ENCODE measurements around the gene GRK5.

GRK5 gene

DNA sequence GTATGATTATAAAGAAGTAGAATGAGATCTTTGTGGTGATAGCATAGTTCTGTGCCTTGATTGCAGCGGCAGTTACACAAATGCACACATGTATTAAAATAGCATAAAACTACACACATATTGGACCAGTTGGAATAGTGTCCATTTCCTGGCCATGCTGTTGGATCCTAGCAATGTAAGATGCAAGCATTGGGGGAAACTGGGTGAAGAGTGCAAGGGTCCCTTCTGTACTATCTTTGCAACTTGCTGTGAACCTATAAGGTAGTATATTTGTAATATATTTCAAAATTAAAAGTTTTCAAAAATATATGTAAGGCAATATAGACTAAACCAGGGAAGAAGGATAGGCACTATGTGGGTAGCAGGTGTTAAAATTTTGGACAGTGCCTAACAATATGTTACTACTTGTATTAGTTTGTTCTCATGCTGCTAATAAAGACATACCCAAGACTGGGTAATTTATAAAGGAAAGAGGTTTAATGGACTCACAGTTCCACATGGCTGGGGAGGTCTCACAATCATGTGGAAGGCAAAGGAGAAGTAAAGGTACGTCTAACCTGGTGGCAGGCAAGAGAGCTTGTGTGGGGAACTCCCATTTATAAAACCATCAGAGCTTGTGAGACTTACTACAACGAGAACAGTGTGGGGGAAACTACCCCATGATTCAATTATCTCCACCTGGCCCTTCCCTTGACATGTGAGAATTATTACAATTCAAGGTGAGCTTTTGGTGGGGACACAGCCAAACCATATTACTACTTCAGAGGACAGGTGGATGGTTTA, 263.7 kb downstream of the GRK5 start:
- Mint-ChIP-seq H3K36me3 (ENCODE audit: low read depth) (no peaks in the 10 kb centered on the region), H3K27me3 (ENCODE audit: low read depth) (peaks cover 15% of the 10 kb centered on the region), H3K27ac (no peak overlapping the region), H3K9me3 (peaks cover 3% of the 10 kb centered on the region), H3K4me3 (no peak overlapping the region), H3K4me1 (ENCODE audit: low read depth) (peaks cover 10% of the 10 kb centered on the region)

DNA sequence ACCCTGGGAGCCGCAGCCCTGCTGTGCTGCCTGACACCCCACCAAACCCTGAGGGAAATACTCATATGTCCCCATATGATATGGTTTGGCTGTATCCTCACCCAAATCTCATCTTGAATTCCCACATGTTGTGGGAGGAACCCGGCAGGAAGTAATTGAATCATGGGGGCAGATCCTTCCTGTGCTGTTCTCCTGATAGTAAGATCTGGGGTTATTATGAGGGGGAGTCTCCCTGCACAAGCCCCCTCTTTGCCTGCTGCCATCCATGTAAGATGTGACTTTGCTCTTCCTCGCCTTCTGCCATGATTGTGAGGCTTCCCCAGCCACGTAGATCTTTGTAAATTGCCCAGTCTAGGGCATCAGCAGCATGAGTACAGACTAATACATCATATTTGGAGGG, 266.4 kb downstream of the GRK5 start:
- no peak overlapping the region for H3K4me3 Mint-ChIP-seq
- H3K27me3 Mint-ChIP-seq (ENCODE audit: low read depth): peaks cover 15% of the 10 kb centered on the region
- H3K36me3 Mint-ChIP-seq (ENCODE audit: low read depth): no peaks in the 10 kb centered on the region
- H3K27ac Mint-ChIP-seq: no peak overlapping the region
- H3K9me3 Mint-ChIP-seq: peaks cover 3% of the 10 kb centered on the region
- peaks cover 20% of the 10 kb centered on the region for H3K4me1 Mint-ChIP-seq (ENCODE audit: low read depth)

DNA sequence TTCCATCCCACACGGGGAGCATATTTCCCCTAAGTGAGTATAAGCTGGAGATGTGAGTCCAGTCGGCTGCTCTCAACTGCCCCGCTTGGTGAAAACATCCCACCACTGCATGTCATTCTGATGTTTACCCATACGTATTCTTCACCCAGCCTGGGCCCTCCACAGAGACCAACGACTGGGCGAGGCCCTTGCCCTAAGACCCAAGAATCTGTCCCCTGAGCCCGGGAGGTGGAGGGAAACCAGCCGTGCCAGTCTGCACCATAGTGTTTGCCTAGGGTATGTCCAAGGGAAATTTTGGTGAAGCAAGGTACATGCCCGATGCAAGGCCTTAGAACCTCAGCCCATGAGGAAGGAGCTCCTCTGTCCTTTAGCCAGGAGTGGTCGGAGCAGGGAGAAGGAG, 267.2 kb downstream of the GRK5 start:
- no peak overlapping the region for H3K27ac Mint-ChIP-seq
- H3K27me3 Mint-ChIP-seq (ENCODE audit: low read depth): peaks cover 15% of the 10 kb centered on the region
- peaks cover 3% of the 10 kb centered on the region for H3K9me3 Mint-ChIP-seq
- no peaks in the 10 kb centered on the region for H3K36me3 Mint-ChIP-seq (ENCODE audit: low read depth)
- peaks cover 28% of the 10 kb centered on the region for H3K4me1 Mint-ChIP-seq (ENCODE audit: low read depth)
- H3K4me3 Mint-ChIP-seq: no peak overlapping the region

DNA sequence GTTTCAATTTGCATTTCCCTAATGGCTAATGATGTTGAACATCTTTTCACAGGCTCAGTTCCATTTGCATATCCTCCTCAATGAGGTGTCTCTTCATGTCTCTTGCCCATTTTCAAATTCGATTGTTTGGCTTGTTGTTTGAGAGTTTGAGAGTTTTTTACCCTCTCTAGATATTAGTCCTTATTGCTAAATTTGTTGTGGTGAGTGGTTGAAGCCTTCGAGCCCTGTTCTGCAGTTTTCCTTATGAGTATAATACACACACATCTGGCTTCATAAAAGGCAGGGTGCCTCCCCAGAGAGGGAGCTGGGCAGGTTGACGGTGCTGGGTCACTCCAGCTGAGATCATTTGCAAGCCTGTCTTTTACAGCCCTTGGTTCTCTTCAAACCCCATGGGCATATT, 270.1 kb downstream of the GRK5 start:
- H3K27me3 Mint-ChIP-seq (ENCODE audit: low read depth): no peaks in the 10 kb centered on the region
- peak overlapping the region; percentile 72 for H3K4me3 Mint-ChIP-seq
- peaks cover 30% of the 10 kb centered on the region for H3K4me1 Mint-ChIP-seq (ENCODE audit: low read depth)
- H3K27ac Mint-ChIP-seq: peak overlapping the region; percentile 82
- H3K9me3 Mint-ChIP-seq: peaks cover 3% of the 10 kb centered on the region
- no peaks in the 10 kb centered on the region for H3K36me3 Mint-ChIP-seq (ENCODE audit: low read depth)

DNA sequence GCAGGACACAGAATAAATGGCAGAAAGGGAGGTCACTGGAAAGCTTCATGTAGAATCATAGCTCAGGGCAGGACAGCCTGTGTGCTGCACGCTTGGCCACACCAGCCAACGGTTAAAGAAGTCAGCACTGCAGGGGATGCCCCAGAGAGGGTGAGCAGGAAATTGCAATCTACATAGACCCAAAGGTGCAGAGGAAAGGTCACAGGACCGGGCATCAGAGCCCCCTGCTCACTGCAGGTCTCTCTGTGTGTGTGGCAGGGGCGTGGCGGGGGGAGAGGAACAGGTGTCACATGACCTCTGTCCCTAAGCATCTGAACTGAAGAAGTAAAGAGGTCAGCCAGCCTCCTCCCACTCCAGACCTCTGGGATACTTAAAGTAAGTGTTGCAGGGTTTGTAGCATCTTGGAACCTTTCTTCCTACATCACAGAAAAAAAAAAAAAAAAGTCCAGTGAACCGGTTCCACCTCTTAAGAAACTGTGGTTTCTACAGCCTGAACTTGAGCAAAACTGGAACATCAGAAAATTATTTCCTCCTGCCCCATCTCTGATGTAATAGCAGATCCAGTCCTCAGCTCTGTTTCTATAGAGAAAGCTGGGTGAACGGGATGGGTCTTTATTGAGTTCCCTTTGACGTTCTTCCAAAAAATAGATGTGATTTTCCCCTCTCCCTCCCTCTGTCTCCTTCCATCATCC, 270.9 kb downstream of the GRK5 start:
- H3K4me1 Mint-ChIP-seq (ENCODE audit: low read depth): peaks cover 32% of the 10 kb centered on the region

DNA sequence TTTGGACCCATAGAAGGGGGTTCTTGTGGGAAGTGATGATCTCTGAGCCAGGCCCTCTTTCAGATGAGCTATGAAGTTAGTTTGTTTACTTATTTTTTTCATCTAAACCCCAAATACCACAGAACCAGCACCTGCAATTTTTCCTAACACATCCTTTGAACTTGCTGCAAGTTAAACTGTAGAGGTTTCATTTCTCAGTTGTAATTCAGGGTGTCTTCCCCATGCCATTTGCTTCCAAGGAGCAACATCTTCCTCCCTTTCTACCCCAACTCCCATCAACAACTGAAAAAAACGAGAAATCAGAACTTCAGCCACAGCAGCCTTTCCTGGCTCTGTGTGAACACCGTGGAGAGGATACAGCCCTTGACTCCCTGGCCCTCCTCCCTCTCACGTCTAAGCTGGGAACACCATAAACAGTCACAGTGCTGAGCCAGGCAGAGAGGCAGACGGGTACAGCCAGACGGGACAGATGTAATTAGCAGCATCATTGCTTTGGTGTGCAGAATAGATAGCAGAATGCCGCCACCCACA, 271.5 kb downstream of the GRK5 start:
- Mint-ChIP-seq H3K27me3 (ENCODE audit: low read depth) (no peaks in the 10 kb centered on the region), H3K4me3 (peak overlapping the region; percentile 72), H3K36me3 (ENCODE audit: low read depth) (peaks cover 2% of the 10 kb centered on the region), H3K4me1 (ENCODE audit: low read depth) (peaks cover 32% of the 10 kb centered on the region), H3K27ac (peak overlapping the region; percentile 82), H3K9me3 (peaks cover 2% of the 10 kb centered on the region)

More for the DNA sequence above, 270.9 kb downstream of the GRK5 start:
- Mint-ChIP-seq H3K4me3 (peak overlapping the region; percentile 72), H3K27ac (peak overlapping the region; percentile 82), H3K9me3 (peaks cover 3% of the 10 kb centered on the region), H3K27me3 (ENCODE audit: low read depth) (no peaks in the 10 kb centered on the region), H3K36me3 (ENCODE audit: low read depth) (peaks cover 2% of the 10 kb centered on the region)

DNA sequence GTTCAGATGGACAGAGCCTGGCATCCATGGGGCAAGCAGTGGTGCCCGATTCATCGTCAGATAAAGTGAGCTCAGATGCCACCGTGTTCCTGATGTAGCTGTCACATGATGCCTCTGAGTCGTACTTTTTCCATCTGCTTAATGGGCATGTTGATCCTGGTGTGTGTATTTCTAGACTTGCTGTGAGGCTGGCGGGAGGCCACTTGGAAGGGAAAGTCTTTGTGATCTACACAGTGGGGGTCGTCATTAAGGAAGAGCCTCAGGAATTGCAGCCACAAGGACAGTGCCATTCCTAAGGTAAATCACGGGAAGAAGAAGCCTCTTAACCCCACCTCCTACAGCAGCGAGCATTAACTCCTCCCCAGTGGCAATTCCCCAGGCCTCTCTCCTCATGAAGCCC, 272.2 kb downstream of the GRK5 start:
- Mint-ChIP-seq H3K4me3 (no peak overlapping the region), H3K4me1 (ENCODE audit: low read depth) (peaks cover 32% of the 10 kb centered on the region), H3K27me3 (ENCODE audit: low read depth) (no peaks in the 10 kb centered on the region), H3K27ac (peak overlapping the region; percentile 82), H3K9me3 (no peaks in the 10 kb centered on the region), H3K36me3 (ENCODE audit: low read depth) (peaks cover 2% of the 10 kb centered on the region)

DNA sequence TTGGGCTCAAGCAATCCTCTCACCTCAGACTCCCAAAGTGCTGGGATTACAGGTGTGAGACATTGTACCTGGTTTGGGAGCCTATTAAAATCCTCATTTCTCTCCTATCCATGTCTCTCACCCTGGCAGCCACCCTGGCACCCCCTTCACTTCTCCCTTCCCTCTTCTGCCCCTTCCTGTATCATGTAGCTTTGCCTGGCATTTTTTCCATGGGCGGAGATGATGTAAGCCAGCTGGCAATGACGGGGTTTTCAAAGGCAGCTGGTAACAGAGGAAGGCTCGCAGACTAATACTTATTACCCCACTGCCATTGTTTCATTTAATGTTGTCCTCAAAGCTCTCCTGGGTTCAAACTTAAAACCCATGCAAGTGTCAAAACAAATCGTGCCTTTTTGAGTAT, 273.3 kb downstream of the GRK5 start:
- Mint-ChIP-seq H3K27me3 (ENCODE audit: low read depth) (no peaks in the 10 kb centered on the region), H3K9me3 (no peaks in the 10 kb centered on the region), H3K4me1 (ENCODE audit: low read depth) (peaks cover 35% of the 10 kb centered on the region), H3K27ac (no peak overlapping the region), H3K4me3 (no peak overlapping the region), H3K36me3 (ENCODE audit: low read depth) (peaks cover 2% of the 10 kb centered on the region)

DNA sequence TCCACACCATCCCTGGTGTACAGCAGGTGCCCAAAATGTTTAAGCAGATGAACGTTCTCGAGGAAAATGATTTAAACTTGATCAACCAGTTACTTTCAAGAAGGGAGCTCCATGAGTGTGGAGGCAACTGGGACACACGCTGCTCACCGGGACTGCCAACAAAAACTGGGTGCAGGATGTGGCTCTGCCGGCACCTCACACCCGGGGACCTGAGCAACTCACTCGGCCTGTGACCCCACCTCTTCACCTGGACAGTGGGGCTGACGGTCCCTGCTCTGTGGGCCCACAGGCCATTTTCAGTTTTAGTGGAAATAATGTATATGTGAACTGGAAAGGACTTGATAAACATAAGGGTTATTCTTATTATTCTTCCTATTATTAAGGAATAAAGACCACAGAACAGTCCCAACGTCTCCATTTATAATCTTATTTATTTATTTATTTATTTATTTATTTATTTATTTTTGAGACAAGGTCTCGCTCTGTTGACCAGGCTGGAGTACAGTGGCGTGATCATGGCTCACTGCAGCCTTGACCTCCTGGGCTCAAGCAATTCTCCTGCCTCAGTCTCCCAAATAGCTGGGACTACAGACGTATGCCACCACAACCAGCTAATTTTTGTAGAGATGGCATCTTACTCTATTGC, 274.5 kb downstream of the GRK5 start:
- Mint-ChIP-seq H3K36me3 (ENCODE audit: low read depth) (peaks cover 2% of the 10 kb centered on the region), H3K9me3 (no peaks in the 10 kb centered on the region), H3K27ac (no peak overlapping the region), H3K4me1 (ENCODE audit: low read depth) (peaks cover 33% of the 10 kb centered on the region), H3K4me3 (no peak overlapping the region), H3K27me3 (ENCODE audit: low read depth) (no peaks in the 10 kb centered on the region)

DNA sequence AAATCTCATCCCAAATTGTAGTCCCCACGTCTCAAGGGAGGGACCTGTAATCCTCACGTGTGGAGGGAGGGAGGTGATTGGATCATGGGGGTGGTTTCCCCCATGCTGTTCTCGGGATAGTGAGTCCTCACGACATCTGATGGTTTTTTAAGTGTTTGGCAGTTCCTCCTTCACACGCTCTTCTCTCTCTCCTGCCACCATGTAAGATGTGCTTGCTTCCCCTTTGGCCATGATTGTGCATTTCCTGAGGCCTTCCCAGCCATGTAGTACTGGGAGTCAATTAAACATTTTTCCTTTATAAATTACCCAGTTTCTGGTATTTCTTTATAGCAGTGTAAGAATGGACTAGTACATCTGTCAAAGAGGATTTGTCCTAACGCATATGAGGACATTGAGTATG, 275.6 kb downstream of the GRK5 start:
- no peak overlapping the region for H3K27ac Mint-ChIP-seq
- peaks cover 2% of the 10 kb centered on the region for H3K36me3 Mint-ChIP-seq (ENCODE audit: low read depth)
- no peaks in the 10 kb centered on the region for H3K9me3 Mint-ChIP-seq
- H3K4me1 Mint-ChIP-seq (ENCODE audit: low read depth): peaks cover 31% of the 10 kb centered on the region
- H3K27me3 Mint-ChIP-seq (ENCODE audit: low read depth): no peaks in the 10 kb centered on the region
- no peak overlapping the region for H3K4me3 Mint-ChIP-seq

DNA sequence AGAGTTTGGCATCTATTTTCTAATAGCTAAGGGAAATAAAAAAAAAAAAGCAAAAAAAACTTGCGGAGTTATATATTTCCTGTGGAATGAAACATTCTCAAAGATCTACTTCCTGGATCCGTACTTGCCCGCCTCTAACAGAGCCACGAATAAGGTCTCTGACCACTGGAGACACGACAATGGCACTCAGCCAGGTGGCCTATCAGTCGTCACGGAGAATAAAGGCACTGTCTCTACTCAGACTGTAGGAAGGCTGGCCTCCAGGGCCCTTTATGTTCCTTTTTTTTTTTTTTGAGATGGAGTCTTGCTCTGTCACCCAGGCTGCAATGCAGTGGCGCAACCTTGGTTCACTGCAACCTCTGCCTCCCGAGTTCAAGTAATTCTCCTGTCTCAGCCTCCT, 276.5 kb downstream of the GRK5 start:
- Mint-ChIP-seq H3K9me3 (no peaks in the 10 kb centered on the region), H3K27ac (no peak overlapping the region), H3K36me3 (ENCODE audit: low read depth) (peaks cover 2% of the 10 kb centered on the region), H3K4me3 (no peak overlapping the region), H3K4me1 (ENCODE audit: low read depth) (peaks cover 25% of the 10 kb centered on the region), H3K27me3 (ENCODE audit: low read depth) (no peaks in the 10 kb centered on the region)

DNA sequence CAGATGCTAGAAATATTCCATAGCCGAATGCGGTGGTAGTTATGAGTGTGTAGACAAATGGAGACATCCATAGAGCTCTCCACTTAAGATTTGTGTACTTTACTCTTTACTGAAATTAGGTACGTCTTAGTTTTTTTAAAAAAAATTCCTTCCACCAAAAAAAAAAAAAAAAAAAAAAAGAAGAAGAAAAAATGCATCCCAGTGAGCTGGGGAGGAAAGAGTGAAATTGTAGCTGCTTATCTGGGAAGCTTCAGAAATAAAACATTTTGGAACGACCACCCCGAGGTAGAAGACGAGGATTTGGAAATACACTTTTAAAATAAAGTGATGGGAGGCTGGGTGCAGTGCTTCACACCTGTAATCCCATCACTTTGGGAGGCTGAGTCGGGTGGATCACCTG, 281.3 kb downstream of the GRK5 start:
- Mint-ChIP-seq H3K4me3 (peak overlapping the region; percentile 28), H3K36me3 (ENCODE audit: low read depth) (no peaks in the 10 kb centered on the region), H3K27me3 (ENCODE audit: low read depth) (no peaks in the 10 kb centered on the region), H3K9me3 (no peaks in the 10 kb centered on the region), H3K27ac (peak overlapping the region; percentile 79), H3K4me1 (ENCODE audit: low read depth) (peaks cover 36% of the 10 kb centered on the region)

DNA sequence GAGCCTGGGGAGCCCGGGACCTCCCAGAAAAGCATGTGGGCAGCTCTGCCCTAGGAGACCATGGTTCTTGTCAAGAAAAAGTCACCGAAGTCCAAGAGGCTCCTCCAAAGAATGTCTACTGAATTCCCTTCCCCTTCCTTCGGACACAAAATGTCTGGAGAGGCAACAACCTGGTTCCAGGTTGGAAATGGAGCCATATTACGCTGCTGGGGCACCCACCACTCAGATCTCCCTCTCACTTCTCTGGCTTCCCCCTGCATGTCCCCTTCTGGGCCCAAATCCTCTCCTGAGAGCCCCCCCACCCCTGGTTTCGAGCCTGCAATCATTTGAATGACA, 282.6 kb downstream of the GRK5 start:
- Mint-ChIP-seq H3K4me1 (ENCODE audit: low read depth) (peaks cover 45% of the 10 kb centered on the region), H3K27me3 (ENCODE audit: low read depth) (no peaks in the 10 kb centered on the region), H3K27ac (peak overlapping the region; percentile 78), H3K36me3 (ENCODE audit: low read depth) (peaks cover 4% of the 10 kb centered on the region), H3K9me3 (no peaks in the 10 kb centered on the region), H3K4me3 (peak overlapping the region; percentile 48)

DNA sequence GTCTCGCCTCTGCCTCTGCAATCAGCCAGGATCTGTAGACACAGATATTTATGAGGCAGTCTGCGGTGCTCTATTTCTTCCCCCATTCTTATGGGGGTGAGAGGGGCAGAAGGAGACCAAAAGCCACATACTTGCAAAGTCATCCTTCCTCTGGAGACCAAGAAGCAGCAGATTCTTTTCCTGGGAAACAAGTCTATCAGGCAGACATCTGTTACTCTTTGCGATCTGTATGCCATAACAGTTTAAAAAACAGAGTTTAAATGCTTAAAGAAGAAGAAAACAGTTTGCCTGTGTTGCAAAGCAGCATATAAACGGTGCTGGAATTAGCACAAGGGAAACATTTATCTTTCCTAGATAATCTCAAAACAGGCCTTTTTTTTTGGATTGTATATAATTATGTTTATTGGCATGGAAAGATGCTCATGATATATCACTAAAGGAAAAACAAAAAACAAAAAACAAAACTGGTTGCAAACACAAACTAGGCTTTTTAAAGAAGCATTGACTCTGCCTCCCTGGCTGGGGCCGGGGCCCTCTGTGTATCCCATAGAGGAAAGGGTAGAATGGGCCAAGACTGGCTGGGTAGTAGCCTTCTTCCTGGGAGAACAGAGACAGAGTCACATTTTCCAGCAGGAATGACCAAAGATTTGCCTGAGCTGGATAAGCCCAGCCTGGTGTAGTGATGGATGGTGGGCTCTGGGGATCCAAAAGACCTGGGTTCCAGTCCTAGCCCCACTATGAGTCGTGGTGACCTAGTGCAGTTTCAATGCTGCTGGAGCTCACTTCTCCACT, 284.8 kb downstream of the GRK5 start:
- Mint-ChIP-seq H3K4me3 (no peak overlapping the region), H3K27ac (no peak overlapping the region), H3K4me1 (ENCODE audit: low read depth) (peaks cover 57% of the 10 kb centered on the region), H3K27me3 (ENCODE audit: low read depth) (no peaks in the 10 kb centered on the region), H3K36me3 (ENCODE audit: low read depth) (peaks cover 9% of the 10 kb centered on the region), H3K9me3 (no peaks in the 10 kb centered on the region)

Measured in T-helper 1 cell treated with Interleukin-12 subunit alpha and Interleukin-12 subunit beta and Interleukin-4 antibody, amounts not matched to agents 30 μg/mL and 1 μg/mL, for 36 hours (primary cell).